Activated gamma-delta T cell treated with anti-CD3 and anti-CD28 coated beads, Interleukin-2, amount 50 U/mL, for 16 hours (primary cell): Measurements from ENCODE around the gene NAP1L5.

ENCODE experiments used
- DNase-seq: peaks from one replicate; pipeline ENCODE4 v3.0.0-alpha.2; 2020; ENCODE audit warnings: low read depth

Gene NAP1L5

GRCh38 chr4:88722276-88722780 is 24.7 kb upstream of the NAP1L5 start:
- DNase-seq, result no peak

GRCh38 chr4:88720451-88721428 is 23.1 kb upstream of the NAP1L5 start:
- no peak for DNase-seq

- no peak for DNase-seq
Observed at GRCh38 chr4:88719381-88719780, 21.8 kb upstream of the NAP1L5 start.

- DNase-seq, result no peak
Observed at GRCh38 chr4:88718098-88718497, 20.5 kb upstream of the NAP1L5 start.

GRCh38 chr4:88713782-88714181 is 16.2 kb upstream of the NAP1L5 start:
- DNase-seq, result no peak

GRCh38 chr4:88709989-88710388 is 12.4 kb upstream of the NAP1L5 start:
- no peak for DNase-seq

GRCh38 chr4:88706574-88706973 is 8.9 kb upstream of the NAP1L5 start:
- DNase-seq, result no peak

- DNase-seq, result no peak
Observed at GRCh38 chr4:88705805-88706492, 8.3 kb upstream of the NAP1L5 start.

GRCh38 chr4:88705223-88705622 is 7.6 kb upstream of the NAP1L5 start:
- no peak for DNase-seq

GRCh38 chr4:88702782-88703181 is 5.2 kb upstream of the NAP1L5 start:
- no peak for DNase-seq

- DNase-seq, result no peak
Observed at GRCh38 chr4:88698519-88698918, 890 bp upstream of the NAP1L5 start.

- no peak for DNase-seq
Observed at GRCh38 chr4:88697141-88697540, 488 bp downstream of the NAP1L5 start.

GRCh38 chr4:88696630-88697029 is 999 bp downstream of the NAP1L5 start:
- DNase-seq, result no peak

- no peak for DNase-seq
Observed at GRCh38 chr4:88693792-88694191, 3.8 kb downstream of the NAP1L5 start.

- no peak for DNase-seq
Observed at GRCh38 chr4:88690355-88690754, 7.3 kb downstream of the NAP1L5 start.

GRCh38 chr4:88681209-88681608 is 16.4 kb downstream of the NAP1L5 start:
- no peak for DNase-seq

GRCh38 chr4:88675543-88675942 is 22.1 kb downstream of the NAP1L5 start:
- DNase-seq, result no peak

GRCh38 chr4:88674979-88675378 is 22.6 kb downstream of the NAP1L5 start:
- DNase-seq, result no peak

- no peak for DNase-seq
Observed at GRCh38 chr4:88674565-88674964, 23.1 kb downstream of the NAP1L5 start.

GRCh38 chr4:88673886-88674285 is 23.7 kb downstream of the NAP1L5 start:
- DNase-seq, result no peak

- no peak for DNase-seq
Observed at GRCh38 chr4:88672987-88673386, 24.6 kb downstream of the NAP1L5 start.

- no peak for DNase-seq
Observed at GRCh38 chr4:88661739-88662138, 35.9 kb downstream of the NAP1L5 start.
